ENCODE measurements around the gene VSIG10. TPM values are rescaled to one million over a fixed set of nuclear protein-coding genes. Genes with fewer than 3 reads are reported as not detected.
A peak's percentile ranks its signal among the peaks of the same experiment; 100 is the strongest.
"Not testable (repeated sequence)": the region's sequence is repeated elsewhere in the genome, so short reads cannot be mapped to it uniquely, and the experiment has no call there.

VSIG10 gene
- total and polyA plus RNA-seq, 8 donors = 8.3 to 300 (median 23.1) TPM

DNA sequence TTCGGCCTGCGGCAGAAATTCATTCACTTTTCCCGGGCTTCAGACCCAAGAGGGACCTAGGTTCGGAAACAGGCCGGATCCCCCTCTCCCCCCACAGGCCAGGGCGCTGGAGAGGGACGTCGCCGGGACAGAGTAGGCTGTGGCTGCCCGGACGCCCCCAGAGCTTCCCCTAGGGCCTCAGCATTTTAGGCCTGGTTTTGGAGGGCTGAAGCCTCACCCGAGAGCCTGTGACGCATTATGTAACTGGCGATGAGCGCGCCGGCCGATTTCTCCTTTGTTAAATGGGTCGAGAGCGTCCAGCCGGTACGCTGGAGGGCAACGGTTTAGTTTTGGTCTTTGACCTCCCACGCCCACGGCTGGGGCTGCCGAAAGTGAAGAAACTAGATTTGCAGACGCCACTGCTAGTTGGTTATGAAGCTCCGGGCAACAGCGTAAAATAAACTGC, 32.8 kb upstream of the VSIG10 start:
- Histone ChIP-seq H3K4me3 (peak overlapping the region; percentile 87 to 94 (median 88)), H3K27me3 (no peaks in the 10 kb centered on the region), H3K27ac (peak overlapping the region; percentile 85 to 92 (median 89)), H3K9me3 (no peaks in the 10 kb centered on the region), H3K4me1 (peaks cover 22 to 57% (median 44%) of the 10 kb centered on the region in 4 donors), H3K36me3 (peaks cover 32 to 38% (median 37%) of the 10 kb centered on the region in 4 donors)
- TF ChIP-seq, protein P1, sequence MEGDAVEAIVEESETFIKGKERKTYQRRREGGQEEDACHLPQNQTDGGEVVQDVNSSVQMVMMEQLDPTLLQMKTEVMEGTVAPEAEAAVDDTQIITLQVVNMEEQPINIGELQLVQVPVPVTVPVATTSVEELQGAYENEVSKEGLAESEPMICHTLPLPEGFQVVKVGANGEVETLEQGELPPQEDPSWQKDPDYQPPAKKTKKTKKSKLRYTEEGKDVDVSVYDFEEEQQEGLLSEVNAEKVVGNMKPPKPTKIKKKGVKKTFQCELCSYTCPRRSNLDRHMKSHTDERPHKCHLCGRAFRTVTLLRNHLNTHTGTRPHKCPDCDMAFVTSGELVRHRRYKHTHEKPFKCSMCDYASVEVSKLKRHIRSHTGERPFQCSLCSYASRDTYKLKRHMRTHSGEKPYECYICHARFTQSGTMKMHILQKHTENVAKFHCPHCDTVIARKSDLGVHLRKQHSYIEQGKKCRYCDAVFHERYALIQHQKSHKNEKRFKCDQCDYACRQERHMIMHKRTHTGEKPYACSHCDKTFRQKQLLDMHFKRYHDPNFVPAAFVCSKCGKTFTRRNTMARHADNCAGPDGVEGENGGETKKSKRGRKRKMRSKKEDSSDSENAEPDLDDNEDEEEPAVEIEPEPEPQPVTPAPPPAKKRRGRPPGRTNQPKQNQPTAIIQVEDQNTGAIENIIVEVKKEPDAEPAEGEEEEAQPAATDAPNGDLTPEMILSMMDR (IDR thresholded peaks at IDR 0.05) = no peak
- peak in 1 of 3 donors; percentile 9 for TF ChIP-seq POLR2AphosphoS5 (IDR thresholded peaks at IDR 0.05)
- intact Hi-C loops (cut with DNase I; ENCODE audit: low total_unique reads) = no loop called here
- peak; percentile 50 to 69 for DNase-seq
- WGBS, 5 donors = 0 to 1% (median 0%) methylated on average over 14 to 29 of the region's 29 CpGs

DNA sequence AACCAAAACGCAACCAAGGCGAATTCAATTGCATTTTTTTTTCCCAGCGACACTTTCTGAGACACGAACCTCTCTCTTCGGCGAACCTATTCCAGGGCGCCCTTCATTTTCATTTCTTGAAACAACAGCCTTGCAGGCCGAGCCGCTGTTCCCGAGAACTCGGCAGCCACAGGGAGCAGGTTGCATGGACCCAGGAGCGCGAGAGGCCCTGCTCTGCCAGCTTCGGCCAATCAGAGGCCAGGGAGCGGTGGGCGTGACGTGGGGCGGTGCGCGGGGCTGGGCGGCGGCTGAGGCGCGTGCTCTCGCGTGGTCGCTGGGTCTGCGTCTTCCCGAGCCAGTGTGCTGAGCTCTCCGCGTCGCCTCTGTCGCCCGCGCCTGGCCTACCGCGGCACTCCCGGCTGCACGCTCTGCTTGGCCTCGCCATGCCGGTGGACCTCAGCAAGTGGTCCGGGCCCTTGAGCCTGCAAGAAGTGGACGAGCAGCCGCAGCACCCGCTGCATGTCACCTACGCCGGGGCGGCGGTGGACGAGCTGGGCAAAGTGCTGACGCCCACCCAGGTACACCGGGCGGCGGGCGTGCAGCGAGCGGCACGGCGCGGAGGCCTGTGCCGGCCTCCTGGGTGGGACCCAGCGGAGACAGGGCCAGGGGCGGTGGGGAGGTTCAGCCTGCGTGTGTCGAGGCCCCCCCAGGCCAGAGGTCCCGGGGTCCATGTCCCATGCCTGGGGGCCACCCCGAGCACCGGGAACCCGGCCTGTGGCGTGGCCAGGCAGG, 32.2 kb upstream of the VSIG10 start, which contains the start of gene PEBP1:
TSS of gene PEBP1 (plus strand) at position 337 of the 771 bp plus-strand sequence. CDS start at position 423, 86 bp downstream.
- TF ChIP-seq POLR2AphosphoS5 (IDR thresholded peaks at IDR 0.05) (peak; percentile 82 to 98 (median 94)), POLR2A (IDR thresholded peaks at IDR 0.05) (peak in 1 of 4 donors; percentile 74)
- TF ChIP-seq, protein P1 (IDR thresholded peaks at IDR 0.05) = no peak
- peak; percentile 96 to 98 for DNase-seq
- WGBS, 5 donors = 0 to 1% (median 0%) methylated on average over 16 to 70 of the region's 70 CpGs
- no peaks in the 10 kb centered on the region for H3K9me3 ChIP-seq
- H3K27me3 ChIP-seq = no peaks in the 10 kb centered on the region
- intact Hi-C loops (cut with DNase I; ENCODE audit: low total_unique reads) = no loop called here
- peaks cover 26 to 32% (median 31%) of the 10 kb centered on the region in 4 donors for H3K36me3 ChIP-seq
- H3K4me1 ChIP-seq = peaks cover 22 to 61% (median 48%) of the 10 kb centered on the region in 4 donors
- peak within 1 kb of the TSS; percentile 85 to 92 (median 89) for H3K27ac ChIP-seq
- H3K4me3 ChIP-seq = peak within 1 kb of the TSS; percentile 87 to 94 (median 88)

DNA sequence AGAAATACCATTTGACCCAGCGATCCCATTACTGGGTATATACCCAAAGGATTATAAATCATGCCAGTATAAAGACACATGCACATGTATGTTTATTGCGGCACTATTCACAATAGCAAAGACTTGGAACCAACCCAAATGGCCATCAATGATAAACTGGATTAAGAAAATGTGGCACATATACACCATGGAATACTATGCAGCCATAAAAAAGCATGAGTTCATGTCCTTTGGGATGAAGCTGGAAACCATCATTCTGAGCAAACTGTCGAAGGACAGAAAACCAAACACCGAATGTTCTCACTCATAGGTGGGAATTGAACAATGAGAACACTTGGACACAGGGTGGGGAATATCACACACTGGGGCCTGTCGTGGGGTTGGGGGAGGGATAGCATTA, 25.6 kb upstream of the VSIG10 start:
- H3K36me3 ChIP-seq; H3K27ac ChIP-seq; DNase-seq; intact Hi-C loops (cut with DNase I; ENCODE audit: low total_unique reads); H3K4me3 ChIP-seq; H3K9me3 ChIP-seq; H3K27me3 ChIP-seq: not testable (repeated sequence)
- WGBS, 5 donors = 93 to 97% (median 95%) methylated on average over 5 of the region's 5 CpGs
- peaks cover 6 to 35% (median 29%) of the 10 kb centered on the region in 4 donors for H3K4me1 ChIP-seq

DNA sequence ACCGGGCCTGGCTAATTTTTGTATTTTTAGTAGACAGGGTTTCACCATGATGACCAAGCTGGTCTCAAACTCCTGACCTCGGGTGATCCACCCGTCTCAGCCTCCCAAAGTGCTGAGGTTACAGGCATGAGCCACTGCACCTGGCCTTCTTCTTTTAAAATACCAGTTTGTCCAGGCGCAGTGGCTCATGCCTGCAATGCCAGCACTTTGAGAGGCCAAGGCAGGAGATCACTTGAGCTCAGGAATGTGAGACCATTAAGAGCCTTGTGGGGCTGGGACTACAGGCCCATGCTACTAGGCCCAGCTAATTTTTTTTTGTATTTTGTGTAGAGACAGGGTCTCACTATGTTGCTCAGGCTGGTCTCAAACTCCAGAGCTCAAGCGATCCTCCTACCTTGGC, 24.1 kb upstream of the VSIG10 start:
- Histone ChIP-seq H3K36me3 (peaks cover 0 to 5% (median 0%) of the 10 kb centered on the region in 4 donors), H3K27me3 (no peaks in the 10 kb centered on the region), H3K27ac (no peak overlapping the region), H3K9me3 (no peaks in the 10 kb centered on the region), H3K4me1 (peaks cover 6 to 42% (median 27%) of the 10 kb centered on the region in 4 donors), H3K4me3 (no peak overlapping the region)
- intact Hi-C loops (cut with DNase I; ENCODE audit: low total_unique reads) = no loop called here
- 92 to 99% (median 97%) methylated on average over 5 of the region's 5 CpGs for WGBS, 5 donors
- TF ChIP-seq EP300 (IDR thresholded peaks at IDR 0.05) (no peak), POLR2A (IDR thresholded peaks at IDR 0.05) (no peak), POLR2AphosphoS5 (IDR thresholded peaks at IDR 0.05) (no peak)
- TF ChIP-seq, protein P1 (IDR thresholded peaks at IDR 0.05) = no peak
- DNase-seq = no peak
